Lower lobe of right lung (tissue), 2 donors: ENCODE data around the gene STX17. TPM values are rescaled to one million over a fixed set of nuclear protein-coding genes. Genes with fewer than 3 reads are reported as not detected.

Experiments used
- ATAC-seq, 2 donors: fragments of 200-7000 bp; cut with Tn5 transposase; one replicate each; pipeline ENCODE4 v1.9.1; 2020 to 2022; ENCODE audit warnings: mild to moderate bottlenecking in 2 of 2, moderate library complexity in 2 of 2
- DNase-seq: peaks from one replicate; pipeline ENCODE4 v3.0.0-alpha.2; 2020
- H3K27ac ChIP-seq: fragments of 200-600 bp; one replicate; pipeline ENCODE4 v1.8.0; 2022
- H3K27me3 ChIP-seq: fragments of 200-600 bp; one replicate; pipeline ENCODE4 v1.8.0; 2022; ENCODE audit warnings: low read depth
- H3K36me3 ChIP-seq: fragments of 200-600 bp; one replicate; pipeline ENCODE4 v1.8.0; 2022; ENCODE audit warnings: mild to moderate bottlenecking
- H3K4me1 ChIP-seq: fragments of 200-600 bp; one replicate; pipeline ENCODE4 v1.8.0; 2022
- H3K4me3 ChIP-seq: fragments of 200-600 bp; one replicate; pipeline ENCODE4 v1.8.0; 2022; ENCODE audit warnings: mild to moderate bottlenecking
- H3K9me3 ChIP-seq: fragments of 200-600 bp; one replicate; pipeline ENCODE4 v1.8.0; 2022
- CTCF ChIP-seq: fragments of 200-600 bp; IDR thresholded peaks from one replicate; pipeline ENCODE4 v1.8.0; 2022; ENCODE audit warnings: antibody characterized with exemption, mild to moderate bottlenecking
- intact Hi-C: fragments of 100-400 bp; cut with DNase I; formaldehyde crosslinking; loops from one replicate; pipeline ENCODE4 v1.11.0; 2022
- total RNA-seq: library from RNA; stranded (reverse); fragmentation: NEBNext Ultra II Directional; extraction: Animal tissue kit (Norgen Biotek cat#: 25700); gene quantifications from one replicate; pipeline ENCODE4 v1.2.1, GENCODE V29; 2021
- donor health status: DM: no; HTN: yes; CAD: no; lungs with severe emphysema.

STX17 gene
- total RNA-seq, 1 donor from 2014 or later, result 37.8 TPM

GRCh38 chr9:99866398-99866797, 40.1 kb upstream of the STX17 start:
- H3K36me3 ChIP-seq, result no peaks in the 10 kb centered on the region
- H3K27ac ChIP-seq, result no peak overlapping the region
- no peak overlapping the region for H3K4me3 ChIP-seq
- TF ChIP-seq CTCF, result no peak
- intact Hi-C loops, result no loop called here
- no peak for DNase-seq
- H3K27me3 ChIP-seq, result no peaks in the 10 kb centered on the region
- H3K4me1 ChIP-seq, result no peaks in the 10 kb centered on the region
- no peak for ATAC-seq
- H3K9me3 ChIP-seq, result no peaks in the 10 kb centered on the region

- Histone ChIP-seq H3K27me3 (no peaks in the 10 kb centered on the region), H3K4me3 (no peak overlapping the region), H3K27ac (no peak overlapping the region), H3K4me1 (no peaks in the 10 kb centered on the region), H3K36me3 (no peaks in the 10 kb centered on the region), H3K9me3 (no peaks in the 10 kb centered on the region)
- TF ChIP-seq CTCF, result no peak
- no peak for ATAC-seq
- intact Hi-C loops, result no loop called here
- DNase-seq, result no peak
Measured at GRCh38 chr9:99867536-99867935, 38.9 kb upstream of the STX17 start.

DNA sequence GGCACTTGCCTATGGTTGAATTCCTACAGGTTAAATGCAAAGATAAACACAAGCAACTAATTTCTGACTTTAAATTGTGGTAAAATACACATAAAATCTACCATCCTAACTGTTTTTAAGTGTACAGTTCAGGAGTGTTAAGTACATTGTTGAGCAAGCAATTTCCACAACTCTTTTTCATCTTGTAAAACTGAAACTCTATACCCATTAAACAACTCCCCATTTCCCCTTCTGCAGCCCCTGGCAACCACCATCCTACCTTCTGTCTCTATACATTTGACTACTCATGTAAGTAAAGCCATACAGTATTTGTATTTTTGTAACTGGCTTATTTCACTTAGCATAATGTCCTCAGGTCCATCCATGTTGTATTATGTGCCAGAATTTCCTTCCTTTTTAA, 38.5 kb upstream of the STX17 start:
- TF ChIP-seq CTCF, result no peak
- intact Hi-C loops, result no loop called here
- Histone ChIP-seq H3K4me3 (no peak overlapping the region), H3K9me3 (no peaks in the 10 kb centered on the region), H3K4me1 (no peaks in the 10 kb centered on the region), H3K27me3 (no peaks in the 10 kb centered on the region), H3K36me3 (no peaks in the 10 kb centered on the region), H3K27ac (no peak overlapping the region)
- DNase-seq (no peak), ATAC-seq (no peak)

DNA sequence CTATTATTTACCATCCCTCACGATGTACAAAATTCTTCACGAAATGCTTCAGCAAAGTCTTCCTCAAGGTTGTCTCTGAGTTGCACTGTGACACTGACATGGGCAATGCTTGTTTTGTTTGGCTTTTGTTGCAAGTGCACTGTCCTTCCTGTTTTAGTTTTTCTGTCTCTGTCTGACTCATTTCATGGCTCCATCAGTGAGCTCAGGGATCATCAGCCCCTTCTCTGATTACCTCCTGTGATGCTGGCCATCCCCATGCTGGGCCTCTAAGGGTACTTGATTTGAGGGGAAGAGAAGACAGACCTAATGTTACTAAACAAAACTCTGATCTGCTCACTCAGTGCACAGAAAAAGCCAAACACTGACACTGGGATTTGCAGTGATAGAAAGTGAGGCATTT, 37.6 kb upstream of the STX17 start:
- ATAC-seq (peak in 1 of 2 donors; percentile 9), DNase-seq (no peak)
- Histone ChIP-seq H3K27ac (no peak overlapping the region), H3K9me3 (no peaks in the 10 kb centered on the region), H3K27me3 (no peaks in the 10 kb centered on the region), H3K4me1 (no peaks in the 10 kb centered on the region), H3K4me3 (no peak overlapping the region), H3K36me3 (no peaks in the 10 kb centered on the region)
- TF ChIP-seq CTCF, result no peak
- intact Hi-C loops, result no loop called here

- Histone ChIP-seq H3K27me3 (no peaks in the 10 kb centered on the region), H3K27ac (no peak overlapping the region), H3K9me3 (no peaks in the 10 kb centered on the region), H3K36me3 (no peaks in the 10 kb centered on the region), H3K4me3 (no peak overlapping the region), H3K4me1 (no peaks in the 10 kb centered on the region)
- ATAC-seq (peak in 1 of 2 donors; percentile 4), DNase-seq (no peak)
- intact Hi-C loops, result no loop called here
- no peak for TF ChIP-seq CTCF
Measured at GRCh38 chr9:99870126-99870525, 36.3 kb upstream of the STX17 start.

- ATAC-seq (no peak), DNase-seq (no peak)
- no peak overlapping the region for H3K27ac ChIP-seq
- no peak for TF ChIP-seq CTCF
- H3K9me3 ChIP-seq, result no peaks in the 10 kb centered on the region
- intact Hi-C loops, result no loop called here
- no peaks in the 10 kb centered on the region for H3K27me3 ChIP-seq
- H3K36me3 ChIP-seq, result no peaks in the 10 kb centered on the region
- H3K4me3 ChIP-seq, result no peak overlapping the region
- H3K4me1 ChIP-seq, result no peaks in the 10 kb centered on the region
Measured at GRCh38 chr9:99873531-99873930, 32.9 kb upstream of the STX17 start.
